H1 (cell line): ENCODE measurements around the gene ABTB1. TPM values are rescaled to one million over a fixed set of nuclear protein-coding genes. Genes with fewer than 3 reads are reported as not detected.

Experiments used
- CTCF ChIA-PET: fragments of 300-600 bp; sonication (Branson Sonifier 250); formaldehyde crosslinking; loops from one replicate; lab custom pipeline; 2021; ENCODE audit not compliant: partially characterized antibody; lab: Charles Lee
- POLR2A ChIA-PET: fragments of 300-600 bp; sonication (Branson Sonifier 250); formaldehyde crosslinking; loops from one replicate; lab custom pipeline; 2021; ENCODE audit warnings: inconsistent platforms; ENCODE audit not compliant: partially characterized antibody; lab: Charles Lee
- DNase-seq, 2 experiments: peaks; one replicate each; pipeline versions ENCODE4 v3.0.0 to v3.0.0-alpha.2; 2010 to 2022; ENCODE audit warnings: low spot score in 2 of 2, low read depth in 1 of 2, mixed read lengths in 1 of 2
- FAIRE-seq: peaks from 2 replicates; lab custom pipeline; 2011; peaks lifted over from hg19 to GRCh38; lab: Jason Lieb, UNC
- H2AFZ ChIP-seq: 2 replicates; pipeline ENCODE4 v1.8.1; 2012; ENCODE audit warnings: low read length, inconsistent platforms
- H2AK5ac ChIP-seq: 2 replicates; pipeline ENCODE4 v1.6.1; 2013; ENCODE audit warnings: low read depth, low read length
- H2BK120ac ChIP-seq: replicated peaks from 2 replicates; pipeline ENCODE3; 2013; ENCODE audit warnings: low read depth, low read length, inconsistent platforms
- H2BK12ac ChIP-seq: 2 replicates; pipeline ENCODE4 v1.6.1; 2013; ENCODE audit warnings: low read depth, low read length
- H2BK15ac ChIP-seq: 2 replicates; pipeline ENCODE4 v1.6.1; 2013; ENCODE audit warnings: low read length
- H2BK20ac ChIP-seq: 2 replicates; pipeline ENCODE4 v1.6.1; 2013; ENCODE audit warnings: low read length
- H2BK5ac ChIP-seq: 2 replicates; pipeline ENCODE4 v1.6.1; 2013; ENCODE audit warnings: low read depth, low read length
- H3K14ac ChIP-seq: 2 replicates; pipeline ENCODE4 v1.6.1; 2013; ENCODE audit warnings: inconsistent platforms; ENCODE audit not compliant: insufficient read length
- H3K18ac ChIP-seq: 2 replicates; pipeline ENCODE4 v1.6.1; 2013; ENCODE audit warnings: low read length; ENCODE audit errors: extremely low read depth
- H3K23ac ChIP-seq: 2 replicates; pipeline ENCODE4 v1.6.1; 2013; ENCODE audit warnings: inconsistent platforms; ENCODE audit not compliant: insufficient read length
- H3K23me2 ChIP-seq: 2 replicates; pipeline ENCODE4 v1.6.1; 2013; ENCODE audit warnings: low read depth, low read length
- H3K27ac ChIP-seq: 2 replicates; pipeline ENCODE4 v1.6.1; 2011; ENCODE audit warnings: low read depth, low read length, inconsistent platforms
- H3K27me3 ChIP-seq, 4 experiments: replicated peaks in 1 of 4; 1 replicate in 1 of 4; 2 replicates in 3 of 4; pipeline versions ENCODE4 v1.6.1 to v1.8.1; 2011 to 2013; ENCODE audit warnings: low read length in 3 of 4, mild to moderate bottlenecking in 3 of 4, inconsistent platforms in 2 of 4, mixed read lengths in 2 of 4, moderate library complexity in 1 of 4; ENCODE audit not compliant: control insufficient read depth in 3 of 4, insufficient read depth in 3 of 4; ENCODE audit errors: extremely low read depth in 1 of 4
- H3K36me3 ChIP-seq, 4 experiments: 2 replicates each; pipeline versions ENCODE4 v1.6.1 to v1.8.1; 2011 to 2013; ENCODE audit warnings: mild to moderate bottlenecking in 4 of 4, low read length in 3 of 4, moderate library complexity in 2 of 4, control low read depth in 1 of 4, inconsistent platforms in 1 of 4; ENCODE audit not compliant: insufficient read depth in 4 of 4, control insufficient read depth in 2 of 4
- H3K4ac ChIP-seq: replicated peaks from 2 replicates; pipeline ENCODE3; 2013; ENCODE audit warnings: low read length, low read depth, mixed read lengths, inconsistent platforms; ENCODE audit not compliant: insufficient read length
- H3K4me1 ChIP-seq, 4 experiments: replicated peaks in 1 of 4; 1 replicate in 1 of 4; 2 replicates in 3 of 4; pipeline versions ENCODE4 v1.6.1 to v1.8.1; 2011 to 2013; ENCODE audit warnings: low read length in 3 of 4, inconsistent platforms in 2 of 4, mixed read lengths in 1 of 4; ENCODE audit not compliant: insufficient read depth in 4 of 4, control insufficient read depth in 3 of 4
- H3K4me2 ChIP-seq, 2 experiments: 2 replicates each; pipeline versions ENCODE4 v1.6.1 to v1.8.1; 2011 to 2013; ENCODE audit warnings: low read depth in 2 of 2, low read length in 2 of 2, control low read depth in 1 of 2, inconsistent platforms in 1 of 2, mild to moderate bottlenecking in 1 of 2; ENCODE audit not compliant: insufficient read depth in 1 of 2
- H3K4me3 ChIP-seq, 4 experiments: fragments of 200-600, 300-600 bp in 1 of 4; sonication (generic), shearing (Covaris generic), sonication (Bioruptor Twin) in 1 of 4; 2 replicates each; pipeline versions ENCODE4 v1.5.1 to v1.8.1; 2011 to 2016; ENCODE audit warnings: low read length in 4 of 4, low read depth in 3 of 4, control low read depth in 2 of 4, inconsistent platforms in 2 of 4, mild to moderate bottlenecking in 2 of 4, mixed read lengths in 1 of 4, moderate library complexity in 1 of 4; ENCODE audit not compliant: insufficient read depth in 2 of 4; ENCODE audit errors: extremely low read depth in 1 of 4
- H3K56ac ChIP-seq: replicated peaks from 2 replicates; pipeline ENCODE3; 2013; ENCODE audit warnings: low read depth, mild to moderate bottlenecking, mixed read lengths, low read length, inconsistent platforms; ENCODE audit not compliant: insufficient read length
- H3K79me1 ChIP-seq: 2 replicates; pipeline ENCODE4 v1.6.1; 2013; ENCODE audit warnings: low read depth, low read length, control low read depth
- H3K79me2 ChIP-seq, 2 experiments: 2 replicates each; pipeline versions ENCODE4 v1.6.1 to v1.8.1; 2012 to 2013; ENCODE audit warnings: low read length in 2 of 2, mild to moderate bottlenecking in 2 of 2, inconsistent platforms in 1 of 2; ENCODE audit not compliant: insufficient read depth in 2 of 2, control insufficient read depth in 1 of 2
- H3K9ac ChIP-seq, 4 experiments: replicated peaks in 1 of 4; 1 replicate in 1 of 4; 2 replicates in 3 of 4; pipeline versions ENCODE4 v1.6.1 to v1.8.1; 2011 to 2013; ENCODE audit warnings: low read depth in 3 of 4, low read length in 3 of 4, control low read depth in 2 of 4, mild to moderate bottlenecking in 2 of 4, moderate library complexity in 2 of 4, inconsistent platforms in 1 of 4; ENCODE audit errors: extremely low read depth in 1 of 4
- H3K9me3 ChIP-seq, 2 experiments: 2 replicates each; pipeline versions ENCODE4 v1.6.1 to v1.8.1; 2012 to 2013; ENCODE audit warnings: mild to moderate bottlenecking in 2 of 2, moderate library complexity in 2 of 2, control low read depth in 1 of 2, inconsistent platforms in 1 of 2, low read depth in 1 of 2, low read length in 1 of 2, mixed read lengths in 1 of 2; ENCODE audit not compliant: insufficient read depth in 2 of 2
- H4K20me1 ChIP-seq, 2 experiments: replicated peaks in 1 of 2; 2 replicates each; pipeline versions ENCODE3 to v1.8.1; 2011 to 2013; ENCODE audit warnings: inconsistent platforms in 2 of 2, low read length in 2 of 2, mild to moderate bottlenecking in 1 of 2; ENCODE audit not compliant: insufficient read depth in 2 of 2, control insufficient read depth in 1 of 2
- H4K5ac ChIP-seq: 2 replicates; pipeline ENCODE4 v1.6.1; 2013; ENCODE audit warnings: low read length, low read depth, mixed read lengths, inconsistent platforms; ENCODE audit not compliant: insufficient read length
- H4K8ac ChIP-seq: 2 replicates; pipeline ENCODE4 v1.8.0; 2013; ENCODE audit warnings: mild to moderate bottlenecking, moderate library complexity, low read length, inconsistent platforms; ENCODE audit not compliant: insufficient read depth; ENCODE audit errors: extremely low read depth
- H4K91ac ChIP-seq: replicated peaks from 2 replicates; pipeline ENCODE3; 2013; ENCODE audit warnings: low read length, mixed read lengths, inconsistent platforms; ENCODE audit not compliant: insufficient read length
- BACH1 ChIP-seq: IDR thresholded peaks from 2 replicates; pipeline ENCODE4 v1.6.1; 2012; ENCODE audit warnings: low read length, improper control_type of control experiment
- BCL11A ChIP-seq, 2 experiments: IDR thresholded peaks; one replicate each; pipeline ENCODE4 v1.6.1; 2011; ENCODE audit warnings: low read depth in 2 of 2, low read length in 2 of 2, mild to moderate bottlenecking in 2 of 2
- CHD1 ChIP-seq: IDR thresholded peaks from 2 replicates; pipeline ENCODE4 v1.6.1; 2012; ENCODE audit warnings: low read depth, low read length, improper control_type of control experiment
- HDAC2 ChIP-seq, 2 experiments: fragments of 300-600 bp in 1 of 2; sonication (generic) in 1 of 2; IDR thresholded peaks; 2 replicates each; pipeline ENCODE4 v1.6.1; 2011 to 2012; ENCODE audit warnings: low read depth in 2 of 2, low read length in 2 of 2, mild to moderate bottlenecking in 2 of 2, moderate library complexity in 2 of 2, borderline replicate concordance in 1 of 2, inconsistent platforms in 1 of 2
- KDM4A ChIP-seq: IDR thresholded peaks from one replicate; pipeline ENCODE4 v1.7.1; 2012; ENCODE audit warnings: low read depth, mild to moderate bottlenecking, moderate library complexity, low read length, inconsistent platforms; ENCODE audit not compliant: severe bottlenecking
- POU5F1 ChIP-seq: IDR thresholded peaks from 2 replicates; pipeline ENCODE4 v1.6.1; 2011; ENCODE audit warnings: low read depth, mild to moderate bottlenecking, low read length, moderate library complexity
- RAD21 ChIP-seq, 2 experiments: IDR thresholded peaks in 1 of 2; conservative IDR thresholded peaks in 1 of 2; 2 replicates each; pipeline ENCODE4 v1.6.1; 2011; ENCODE audit warnings: low read depth in 2 of 2, low read length in 2 of 2, improper control_type of control experiment in 1 of 2, inconsistent platforms in 1 of 2, mild to moderate bottlenecking in 1 of 2, moderate library complexity in 1 of 2
- SAP30 ChIP-seq: fragments of 300-600 bp; sonication (generic); IDR thresholded peaks from 2 replicates; pipeline ENCODE4 v1.7.1; 2012; ENCODE audit warnings: low read length, moderate library complexity, mild to moderate bottlenecking, inconsistent platforms; ENCODE audit not compliant: insufficient read depth, insufficient replicate concordance
- SIN3A ChIP-seq, 2 experiments: IDR thresholded peaks in 1 of 2; conservative IDR thresholded peaks in 1 of 2; 2 replicates each; pipeline ENCODE4 v1.6.1; 2011 to 2012; ENCODE audit warnings: low read length in 2 of 2, improper control_type of control experiment in 1 of 2, low read depth in 1 of 2, mild to moderate bottlenecking in 1 of 2
- SP2 ChIP-seq: IDR thresholded peaks from 2 replicates; pipeline ENCODE4 v1.6.1; 2012; ENCODE audit warnings: mild to moderate bottlenecking, low read length, inconsistent platforms
- WGBS, 2 experiments: shearing (Covaris generic) in 1 of 2; methylation state at CpG; one replicate each; pipeline versions ENCODE4 v1.1.6 to v1.1.7; 2013 to 2015; ENCODE audit warnings: low lambda C conversion rate in 2 of 2, mixed read lengths in 2 of 2, inconsistent platforms in 1 of 2, low coverage in 1 of 2, missing lambda C conversion rate in 1 of 2; ENCODE audit not compliant: insufficient replicate concordance in 2 of 2, insufficient coverage in 1 of 2, insufficient read length in 1 of 2; ENCODE audit errors: extremely low coverage in 1 of 2, missing lambda C conversion rate in 1 of 2; 5-methylcytosine and 5-hydroxymethylcytosine counted together
- polyA plus RNA-seq, 7 experiments: library from polyadenylated mRNA; depleted of rRNA in 3 of 7; stranded (reverse) in 5 of 7; unstranded in 2 of 7; fragments of >200 nt in 5 of 7; fragments of 200-250 nt in 2 of 7; gene quantifications; 1 replicate in 5 of 7; 2 replicates in 1 of 7; 4 replicates in 1 of 7; pipeline versions ENCODE4 v1.2.1 to v1.2.3, GENCODE V29; 2011 to 2013; ENCODE audit warnings: missing spikeins in 2 of 7, mixed read lengths in 2 of 7
- total RNA-seq: library from RNA; stranded (reverse); fragmentation: NEBNext Ultra II Directional; extraction: Animal tissue kit (Norgen Biotek cat#: 25700); gene quantifications from 2 replicates; pipeline ENCODE4 v1.2.1, GENCODE V29; 2021

Gene ABTB1
- total and polyA plus RNA-seq, 2 of the 8 experiments (the other 6 are each of a cell fraction or from before 2014, with no cell fraction given): 7.1 to 9.4 TPM

GRCh38 chr3:127678611-127679533 is 6.1 kb downstream of the ABTB1 start:
- no peaks in the 10 kb centered on the region for H3K9me3 ChIP-seq
- H3K36me3 ChIP-seq: no peaks in the 10 kb centered on the region
- no peak overlapping the region for H2BK120ac ChIP-seq
- H3K79me1 ChIP-seq: no peaks in the 10 kb centered on the region
- WGBS, 2 experiments: 89% methylated on average over 12 of the region's 12 CpGs; no CpG with 5 or more reads in 1 of the 2 experiments
- no peak overlapping the region for H3K4me2 ChIP-seq
- no peak overlapping the region for H3K4me3 ChIP-seq
- H3K18ac ChIP-seq: no peak overlapping the region
- no peak overlapping the region for H2BK20ac ChIP-seq
- no peak overlapping the region for H3K9ac ChIP-seq
- H2BK12ac ChIP-seq: peak overlapping the region; percentile 50; the same call in 1 of the 2 replicates
- H4K20me1 ChIP-seq: peaks cover 0 to 2% of the 10 kb centered on the region in 2 experiments
- H4K91ac ChIP-seq: no peak overlapping the region
- no peak overlapping the region for H3K56ac ChIP-seq
- ChIA-PET CTCF (interaction anchor here (0.7 to 9.6 kb wide), 37 partner anchors 8 to 671 kb away, joined by 3 to 172 read pairs (median 6); partner anchors contain the start of gene MGLL), POLR2A (interaction anchor here (0.7 to 1.2 kb wide), 5 partner anchors 9 to 88 kb away, joined by 3 to 4 read pairs (median 4); partner anchors contain the start of genes PODXL2 and TPRA1)
- H3K4ac ChIP-seq: no peak overlapping the region
- no peak overlapping the region for H3K27ac ChIP-seq
- no peak overlapping the region; the same call in 1 of the 2 replicates for H2AK5ac ChIP-seq
- no peaks in the 10 kb centered on the region; a peak in 2 of 7 replicates for H3K27me3 ChIP-seq
- H3K14ac ChIP-seq: no peak overlapping the region
- H4K8ac ChIP-seq: no peak overlapping the region; the same call in 1 of the 2 replicates
- H2BK5ac ChIP-seq: no peak overlapping the region
- H2BK15ac ChIP-seq: no peak overlapping the region
- FAIRE-seq: no peak
- no peak overlapping the region for H2AFZ ChIP-seq
- peak in 1 of 2 experiments; percentile 43 for DNase-seq
- no peaks in the 10 kb centered on the region for H3K23me2 ChIP-seq
- H3K4me1 ChIP-seq: peaks cover 0 to 9% (median 7%) of the 10 kb centered on the region in 4 experiments; a peak in 6 of 7 replicates
- no peak overlapping the region for H3K23ac ChIP-seq
- H3K79me2 ChIP-seq: no peaks in the 10 kb centered on the region
- H4K5ac ChIP-seq: no peak overlapping the region
- TF ChIP-seq KDM4A: no peak
- TF ChIP-seq BCL11A (IDR thresholded peaks at IDR 0.05; ENCODE audit: low read depth in 2 of 2, low read length in 2 of 2): no peak
- no peak for TF ChIP-seq SIN3A (conservative IDR thresholded peaks at IDR 0.05 in 1 of 2, IDR thresholded peaks at IDR 0.05 in 1 of 2; ENCODE audit: low read depth in 1 of 2, low read length in 2 of 2)
- TF ChIP-seq SP2: no peak
- no peak for TF ChIP-seq SAP30
- TF ChIP-seq HDAC2 (IDR thresholded peaks at IDR 0.05; ENCODE audit: borderline replicate concordance in 1 of 2, low read depth in 2 of 2, low read length in 2 of 2): no peak
- no peak for TF ChIP-seq CHD1
- no peak for TF ChIP-seq RAD21 (IDR thresholded peaks at IDR 0.05 in 1 of 2, conservative IDR thresholded peaks at IDR 0.05 in 1 of 2; ENCODE audit: low read depth in 2 of 2, low read length in 2 of 2)
- no peak for TF ChIP-seq BACH1
- TF ChIP-seq POU5F1: no peak
